ENCODE measurements around the gene PSMB5. TPM values are rescaled to one million over a fixed set of nuclear protein-coding genes. Genes with fewer than 3 reads are reported as not detected.

PSMB5 gene
- total and polyA plus RNA-seq, 9 of the 15 experiments (the other 6 are each of a cell fraction or from before 2014, with no cell fraction given) = 198 to 1,870 (median 269) TPM

DNA sequence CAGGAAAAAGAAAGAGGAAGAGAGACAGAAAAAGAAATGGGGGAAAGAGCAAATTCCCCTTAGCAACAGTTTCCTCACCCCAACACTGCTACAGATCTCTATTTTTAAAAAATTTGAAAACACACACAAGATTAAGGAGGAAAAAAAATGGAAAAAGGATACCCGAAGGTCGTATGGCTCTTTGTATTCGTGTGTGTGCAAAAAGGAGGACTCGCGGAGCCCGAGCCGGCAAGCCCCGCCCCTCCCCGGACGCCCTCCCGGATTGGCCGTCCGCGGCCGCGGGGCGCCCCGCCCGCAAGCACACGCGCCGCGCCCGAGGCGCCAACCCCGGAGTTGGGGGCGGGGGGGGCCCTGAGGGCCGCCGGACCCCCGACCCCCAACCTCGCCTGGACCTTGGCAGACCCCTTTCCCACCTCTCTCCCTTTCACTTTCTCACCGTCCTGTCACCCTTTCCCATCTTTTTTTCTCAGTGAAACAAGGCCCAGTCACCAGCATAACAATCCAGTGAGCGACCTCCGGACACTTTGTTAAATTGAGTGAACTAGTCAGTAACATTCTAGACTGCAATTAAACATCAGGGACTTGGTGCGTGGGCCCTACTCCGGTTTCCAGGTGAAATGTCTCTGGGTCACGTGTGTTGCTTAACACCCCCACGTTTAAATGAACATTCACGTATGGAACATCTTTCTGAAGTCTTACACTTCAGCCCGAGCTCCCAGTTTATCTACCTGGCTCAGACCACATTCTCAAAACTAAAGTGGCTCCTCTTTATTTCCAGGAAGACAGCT, 24.6 kb downstream of the PSMB5 start, which contains the start of gene C14orf93 (continued):
- TF ChIP-seq ZNF717 (CRISPR knock-in tag; IDR thresholded peaks at IDR 0.05) (no peak), KAT8 (IDR thresholded peaks at IDR 0.05; ENCODE audit: low read depth) (no peak), KLF1 (tag; IDR thresholded peaks at IDR 0.05) (0 out of 2 replicates have a peak, but pooled peaks have one; percentile 35), YY1 (IDR thresholded peaks at IDR 0.05; ENCODE audit: borderline replicate concordance in 1 of 3, control insufficient read depth in 1 of 3, extremely low read depth in 1 of 3, insufficient read depth in 3 of 3, insufficient read length in 1 of 3, insufficient replicate concordance in 2 of 3, low read depth in 1 of 3, low read length in 2 of 3) (peak in 1 of 3 experiments; percentile 54), POLR2AphosphoS5 (IDR thresholded peaks at IDR 0.05; ENCODE audit: control insufficient read depth, insufficient read depth, low read depth, low read length) (peak; percentile 44), MEF2D (tag; conservative IDR thresholded peaks at IDR 0.05; ENCODE audit: low read depth) (no peak), NR4A1 (CRISPR knock-in tag; IDR thresholded peaks at IDR 0.05) (no peak), NR4A1 (tag; IDR thresholded peaks at IDR 0.05) (peak; percentile 80), TRIM28 (IDR thresholded peaks at IDR 0.05) (peak; percentile 32; the same call in 1 of the 2 replicates), KDM1A (IDR thresholded peaks at IDR 0.05) (no peak), BDP1 (IDR thresholded peaks at IDR 0.05; ENCODE audit: insufficient read depth, insufficient read length) (no peak), POLR3A (IDR thresholded peaks at IDR 0.05; ENCODE audit: borderline replicate concordance, extremely low read depth, insufficient read depth, insufficient read length) (no peak), ESRRA (IDR thresholded peaks at IDR 0.05; ENCODE audit: borderline replicate concordance, low read depth) (peak; percentile 19; the same call in 1 of the 2 replicates), ZNF124 (CRISPR knock-in tag; IDR thresholded peaks at IDR 0.05) (no peak)
- TF ChIP-seq, protein P1, sequence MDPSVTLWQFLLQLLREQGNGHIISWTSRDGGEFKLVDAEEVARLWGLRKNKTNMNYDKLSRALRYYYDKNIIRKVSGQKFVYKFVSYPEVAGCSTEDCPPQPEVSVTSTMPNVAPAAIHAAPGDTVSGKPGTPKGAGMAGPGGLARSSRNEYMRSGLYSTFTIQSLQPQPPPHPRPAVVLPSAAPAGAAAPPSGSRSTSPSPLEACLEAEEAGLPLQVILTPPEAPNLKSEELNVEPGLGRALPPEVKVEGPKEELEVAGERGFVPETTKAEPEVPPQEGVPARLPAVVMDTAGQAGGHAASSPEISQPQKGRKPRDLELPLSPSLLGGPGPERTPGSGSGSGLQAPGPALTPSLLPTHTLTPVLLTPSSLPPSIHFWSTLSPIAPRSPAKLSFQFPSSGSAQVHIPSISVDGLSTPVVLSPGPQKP (CRISPR knock-in tag; IDR thresholded peaks at IDR 0.05) = no peak
- TF ChIP-seq, protein P2, sequence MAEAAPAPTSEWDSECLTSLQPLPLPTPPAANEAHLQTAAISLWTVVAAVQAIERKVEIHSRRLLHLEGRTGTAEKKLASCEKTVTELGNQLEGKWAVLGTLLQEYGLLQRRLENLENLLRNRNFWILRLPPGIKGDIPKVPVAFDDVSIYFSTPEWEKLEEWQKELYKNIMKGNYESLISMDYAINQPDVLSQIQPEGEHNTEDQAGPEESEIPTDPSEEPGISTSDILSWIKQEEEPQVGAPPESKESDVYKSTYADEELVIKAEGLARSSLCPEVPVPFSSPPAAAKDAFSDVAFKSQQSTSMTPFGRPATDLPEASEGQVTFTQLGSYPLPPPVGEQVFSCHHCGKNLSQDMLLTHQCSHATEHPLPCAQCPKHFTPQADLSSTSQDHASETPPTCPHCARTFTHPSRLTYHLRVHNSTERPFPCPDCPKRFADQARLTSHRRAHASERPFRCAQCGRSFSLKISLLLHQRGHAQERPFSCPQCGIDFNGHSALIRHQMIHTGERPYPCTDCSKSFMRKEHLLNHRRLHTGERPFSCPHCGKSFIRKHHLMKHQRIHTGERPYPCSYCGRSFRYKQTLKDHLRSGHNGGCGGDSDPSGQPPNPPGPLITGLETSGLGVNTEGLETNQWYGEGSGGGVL (CRISPR knock-in tag; IDR thresholded peaks at IDR 0.05) = no peak
- TF ChIP-seq, protein P3, sequence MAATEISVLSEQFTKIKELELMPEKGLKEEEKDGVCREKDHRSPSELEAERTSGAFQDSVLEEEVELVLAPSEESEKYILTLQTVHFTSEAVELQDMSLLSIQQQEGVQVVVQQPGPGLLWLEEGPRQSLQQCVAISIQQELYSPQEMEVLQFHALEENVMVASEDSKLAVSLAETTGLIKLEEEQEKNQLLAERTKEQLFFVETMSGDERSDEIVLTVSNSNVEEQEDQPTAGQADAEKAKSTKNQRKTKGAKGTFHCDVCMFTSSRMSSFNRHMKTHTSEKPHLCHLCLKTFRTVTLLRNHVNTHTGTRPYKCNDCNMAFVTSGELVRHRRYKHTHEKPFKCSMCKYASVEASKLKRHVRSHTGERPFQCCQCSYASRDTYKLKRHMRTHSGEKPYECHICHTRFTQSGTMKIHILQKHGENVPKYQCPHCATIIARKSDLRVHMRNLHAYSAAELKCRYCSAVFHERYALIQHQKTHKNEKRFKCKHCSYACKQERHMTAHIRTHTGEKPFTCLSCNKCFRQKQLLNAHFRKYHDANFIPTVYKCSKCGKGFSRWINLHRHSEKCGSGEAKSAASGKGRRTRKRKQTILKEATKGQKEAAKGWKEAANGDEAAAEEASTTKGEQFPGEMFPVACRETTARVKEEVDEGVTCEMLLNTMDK (IDR thresholded peaks at IDR 0.05; ENCODE audit: borderline replicate concordance, insufficient read depth, low read depth, low read length, poor library complexity, severe bottlenecking) = no peak
- TF ChIP-seq, protein P4, sequence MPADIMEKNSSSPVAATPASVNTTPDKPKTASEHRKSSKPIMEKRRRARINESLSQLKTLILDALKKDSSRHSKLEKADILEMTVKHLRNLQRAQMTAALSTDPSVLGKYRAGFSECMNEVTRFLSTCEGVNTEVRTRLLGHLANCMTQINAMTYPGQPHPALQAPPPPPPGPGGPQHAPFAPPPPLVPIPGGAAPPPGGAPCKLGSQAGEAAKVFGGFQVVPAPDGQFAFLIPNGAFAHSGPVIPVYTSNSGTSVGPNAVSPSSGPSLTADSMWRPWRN (IDR thresholded peaks at IDR 0.05; ENCODE audit: low read depth) = peak; percentile 55; the same call in 1 of the 2 replicates
- TF ChIP-seq, protein P5, sequence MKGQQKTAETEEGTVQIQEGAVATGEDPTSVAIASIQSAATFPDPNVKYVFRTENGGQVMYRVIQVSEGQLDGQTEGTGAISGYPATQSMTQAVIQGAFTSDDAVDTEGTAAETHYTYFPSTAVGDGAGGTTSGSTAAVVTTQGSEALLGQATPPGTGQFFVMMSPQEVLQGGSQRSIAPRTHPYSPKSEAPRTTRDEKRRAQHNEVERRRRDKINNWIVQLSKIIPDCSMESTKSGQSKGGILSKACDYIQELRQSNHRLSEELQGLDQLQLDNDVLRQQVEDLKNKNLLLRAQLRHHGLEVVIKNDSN (CRISPR knock-in tag; IDR thresholded peaks at IDR 0.05) = peak; percentile 84
